Measurements from ENCODE around the gene HOXD11. TPM values are rescaled to one million over a fixed set of nuclear protein-coding genes. Genes with fewer than 3 reads are reported as not detected.
A peak's percentile ranks its signal among the peaks of the same experiment; 100 is the strongest.

Gene HOXD11
- total RNA-seq, 1 donor from 2014 or later: 1.1 TPM

GRCh38 chr2:176071330-176072291 lies 35.5 kb upstream of the HOXD11 start:
- Mint-ChIP-seq H3K36me3 (no peaks in the 10 kb centered on the region), H3K9me3 (no peaks in the 10 kb centered on the region), H3K4me1 (ENCODE audit: unreplicated experiment) (no peaks in the 10 kb centered on the region), H3K27me3 (peaks cover 100% of the 10 kb centered on the region), H3K4me3 (no peak overlapping the region), H3K27ac (no peak overlapping the region)
- DNase-seq (ENCODE audit: extremely low spot score, unreplicated experiment): no peak
- TF ChIP-seq CTCF (conservative IDR thresholded peaks at IDR 0.05): no peak

DNA sequence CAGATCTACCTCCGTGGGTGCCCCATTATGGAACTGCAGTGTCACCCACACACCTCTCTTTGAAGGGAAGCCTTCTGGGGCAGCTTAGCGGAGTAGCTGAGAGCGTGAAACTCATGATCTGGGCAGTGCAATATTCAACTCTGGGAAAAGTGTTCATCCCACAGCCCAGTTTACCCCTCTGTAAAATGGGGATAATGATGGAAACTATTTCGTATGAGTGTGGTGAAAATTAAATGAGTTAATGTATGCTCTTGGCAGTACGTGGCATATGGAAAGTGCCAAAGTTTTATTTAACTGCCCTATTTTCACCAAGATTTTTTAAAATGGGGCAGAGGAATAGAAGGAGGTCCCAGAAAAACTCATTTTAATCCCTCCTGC lies 34.8 kb upstream of the HOXD11 start:
- Mint-ChIP-seq H3K27ac (no peak overlapping the region), H3K36me3 (no peaks in the 10 kb centered on the region), H3K4me1 (ENCODE audit: unreplicated experiment) (no peaks in the 10 kb centered on the region), H3K4me3 (no peak overlapping the region), H3K27me3 (peaks cover 100% of the 10 kb centered on the region), H3K9me3 (no peaks in the 10 kb centered on the region)
- TF ChIP-seq CTCF (conservative IDR thresholded peaks at IDR 0.05): no peak
- no peak for DNase-seq (ENCODE audit: extremely low spot score, unreplicated experiment)

DNA sequence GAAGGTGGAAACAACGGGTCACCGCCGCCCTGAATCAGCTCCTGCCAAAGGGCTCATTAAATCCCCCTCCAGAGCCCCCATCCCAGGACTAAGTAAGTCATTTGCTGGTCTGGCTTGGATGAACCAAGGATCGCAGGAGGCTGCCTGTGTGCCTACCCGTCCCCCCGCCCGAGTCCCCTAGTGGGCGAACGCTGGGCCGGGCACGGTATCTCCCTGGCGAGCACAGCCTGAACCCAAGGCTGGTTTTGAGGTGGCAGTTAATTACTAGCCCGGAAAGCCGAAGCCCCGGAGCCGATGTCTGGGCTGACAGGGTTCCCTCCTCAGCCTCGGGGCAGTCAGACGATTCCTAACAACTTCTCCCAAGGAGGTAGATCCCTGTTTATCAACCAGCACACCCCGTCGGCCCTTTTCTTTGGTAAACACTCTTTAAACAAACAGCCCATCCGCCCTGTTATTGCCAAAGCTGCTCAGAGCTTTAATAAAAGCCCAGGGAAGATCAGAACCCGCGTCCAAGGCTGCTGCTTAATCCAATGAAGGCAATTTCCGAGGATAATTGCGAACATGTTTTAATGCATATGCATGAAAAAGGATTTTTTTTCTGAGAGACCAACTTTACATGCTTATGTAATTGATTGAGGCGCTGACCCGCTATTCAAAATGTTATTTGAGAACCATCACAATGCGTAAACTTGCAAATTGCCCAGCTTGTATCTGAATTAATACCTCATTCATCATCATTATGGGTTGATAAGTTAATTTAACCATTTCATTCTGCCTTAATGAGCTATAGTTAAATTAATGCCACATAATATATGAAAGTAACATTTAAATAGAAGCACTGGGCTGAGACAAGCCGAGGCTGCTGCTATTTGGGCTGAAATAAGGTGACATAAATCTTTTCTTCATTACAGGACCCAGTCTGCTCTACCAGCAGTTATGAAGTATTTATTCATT lies 33.9 kb upstream of the HOXD11 start:
- DNase-seq (ENCODE audit: extremely low spot score, unreplicated experiment): peak; percentile 66
- H3K9me3 Mint-ChIP-seq: no peaks in the 10 kb centered on the region
- no peaks in the 10 kb centered on the region for H3K36me3 Mint-ChIP-seq
- H3K27ac Mint-ChIP-seq: no peak overlapping the region
- no peaks in the 10 kb centered on the region for H3K4me1 Mint-ChIP-seq (ENCODE audit: unreplicated experiment)
- H3K27me3 Mint-ChIP-seq: peaks cover 97% of the 10 kb centered on the region
- H3K4me3 Mint-ChIP-seq: no peak overlapping the region
- peak; percentile 20 for TF ChIP-seq CTCF (conservative IDR thresholded peaks at IDR 0.05)

- Mint-ChIP-seq H3K36me3 (no peaks in the 10 kb centered on the region), H3K4me1 (ENCODE audit: unreplicated experiment) (peaks cover 6% of the 10 kb centered on the region), H3K27me3 (peaks cover 97% of the 10 kb centered on the region), H3K4me3 (no peak overlapping the region), H3K9me3 (no peaks in the 10 kb centered on the region), H3K27ac (no peak overlapping the region)
- TF ChIP-seq CTCF (conservative IDR thresholded peaks at IDR 0.05): no peak
- DNase-seq (ENCODE audit: extremely low spot score, unreplicated experiment): no peak
Measured at GRCh38 chr2:176074919-176075425, 32.1 kb upstream of the HOXD11 start.

DNA sequence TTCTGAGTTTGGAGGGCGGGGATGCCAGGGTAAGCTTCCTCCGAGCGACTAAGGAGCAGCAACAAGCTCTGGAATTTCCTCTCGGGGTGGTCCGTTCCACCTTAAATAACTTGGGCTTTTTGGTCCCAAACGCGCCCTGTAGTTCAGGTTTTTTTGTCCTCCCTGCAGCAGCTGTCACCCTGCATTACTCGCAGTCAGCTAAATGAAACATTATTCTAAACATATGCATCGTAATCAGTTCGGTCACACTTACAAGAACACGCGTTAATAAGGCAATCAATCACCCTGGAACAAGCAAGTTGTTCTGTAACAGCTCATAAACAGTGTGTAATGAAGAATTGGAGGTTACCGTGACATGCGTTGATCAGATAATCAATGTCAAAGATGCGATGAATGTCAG lies 31.6 kb upstream of the HOXD11 start:
- peaks cover 6% of the 10 kb centered on the region for H3K4me1 Mint-ChIP-seq (ENCODE audit: unreplicated experiment)
- TF ChIP-seq CTCF (conservative IDR thresholded peaks at IDR 0.05): no peak
- no peak overlapping the region for H3K27ac Mint-ChIP-seq
- H3K4me3 Mint-ChIP-seq: no peak overlapping the region
- no peak for DNase-seq (ENCODE audit: extremely low spot score, unreplicated experiment)
- H3K27me3 Mint-ChIP-seq: peaks cover 94% of the 10 kb centered on the region
- no peaks in the 10 kb centered on the region for H3K36me3 Mint-ChIP-seq
- H3K9me3 Mint-ChIP-seq: no peaks in the 10 kb centered on the region
